ENCODE results near the gene WNT7A.
"Not testable (repeated sequence)": the region's sequence is repeated elsewhere in the genome, so short reads cannot be mapped to it uniquely, and the experiment has no call there.

The WNT7A gene

GRCh38 chr3:13856628-13857027, 23.2 kb downstream of the WNT7A start:
- H3K4me1 Mint-ChIP-seq; ATAC-seq (replicated peaks; ENCODE audit: extremely low read depth, poor library complexity, severe bottlenecking); H3K36me3 Mint-ChIP-seq (ENCODE audit: insufficient read depth); H3K4me3 Mint-ChIP-seq; H3K9me3 Mint-ChIP-seq; DNase-seq (ENCODE audit: low spot score in 2 of 2): not testable (repeated sequence)
- H3K27me3 Mint-ChIP-seq: peaks cover 78% of the 10 kb centered on the region
- peak overlapping the region; percentile 79 for H3K27ac Mint-ChIP-seq (ENCODE audit: low read depth)

- H3K4me1 Mint-ChIP-seq: peaks cover 6% of the 10 kb centered on the region
- no peak overlapping the region for H3K27ac Mint-ChIP-seq (ENCODE audit: low read depth)
- H3K4me3 Mint-ChIP-seq: no peak overlapping the region
- ATAC-seq (replicated peaks; ENCODE audit: extremely low read depth, poor library complexity, severe bottlenecking) (no peak), DNase-seq (ENCODE audit: low spot score in 2 of 2) (no peak)
- H3K9me3 Mint-ChIP-seq: no peaks in the 10 kb centered on the region
- H3K27me3 Mint-ChIP-seq: peaks cover 78% of the 10 kb centered on the region
- no peaks in the 10 kb centered on the region for H3K36me3 Mint-ChIP-seq (ENCODE audit: insufficient read depth)
These were observed 23.9 kb downstream of the WNT7A start for GRCh38 chr3:13856006-13856405.

- ATAC-seq (replicated peaks; ENCODE audit: extremely low read depth, poor library complexity, severe bottlenecking) (no peak), DNase-seq (ENCODE audit: low spot score in 2 of 2) (no peak)
- Mint-ChIP-seq H3K4me3 (no peak overlapping the region), H3K4me1 (peaks cover 6% of the 10 kb centered on the region), H3K9me3 (no peaks in the 10 kb centered on the region), H3K27me3 (peaks cover 70% of the 10 kb centered on the region), H3K27ac (ENCODE audit: low read depth) (no peak overlapping the region), H3K36me3 (ENCODE audit: insufficient read depth) (no peaks in the 10 kb centered on the region)
These were observed 25.4 kb downstream of the WNT7A start for GRCh38 chr3:13854492-13854891.

- H3K27ac Mint-ChIP-seq (ENCODE audit: low read depth): no peak overlapping the region
These were observed 25.9 kb downstream of the WNT7A start for GRCh38 chr3:13853978-13854296.

GRCh38 chr3:13853256-13853977, 26.5 kb downstream of the WNT7A start:
- Mint-ChIP-seq H3K9me3 (no peaks in the 10 kb centered on the region), H3K27ac (ENCODE audit: low read depth) (no peak overlapping the region), H3K36me3 (ENCODE audit: insufficient read depth) (no peaks in the 10 kb centered on the region), H3K4me1 (peaks cover 6% of the 10 kb centered on the region), H3K27me3 (peaks cover 66% of the 10 kb centered on the region), H3K4me3 (no peak overlapping the region)
- no peak for ATAC-seq (replicated peaks; ENCODE audit: extremely low read depth, poor library complexity, severe bottlenecking)
- DNase-seq (ENCODE audit: low spot score in 2 of 2): no peak

More at GRCh38 chr3:13853978-13854296, 25.9 kb downstream of the WNT7A start:
- Mint-ChIP-seq H3K36me3 (ENCODE audit: insufficient read depth) (no peaks in the 10 kb centered on the region), H3K4me1 (peaks cover 6% of the 10 kb centered on the region), H3K27me3 (peaks cover 67% of the 10 kb centered on the region), H3K4me3 (no peak overlapping the region), H3K9me3 (no peaks in the 10 kb centered on the region)
- DNase-seq (ENCODE audit: low spot score in 2 of 2) (no peak), ATAC-seq (replicated peaks; ENCODE audit: extremely low read depth, poor library complexity, severe bottlenecking) (no peak)

- H3K27me3 Mint-ChIP-seq: peaks cover 58% of the 10 kb centered on the region
- H3K4me1 Mint-ChIP-seq: peaks cover 6% of the 10 kb centered on the region
- no peaks in the 10 kb centered on the region for H3K9me3 Mint-ChIP-seq
- no peak overlapping the region for H3K27ac Mint-ChIP-seq (ENCODE audit: low read depth)
- ATAC-seq (replicated peaks; ENCODE audit: extremely low read depth, poor library complexity, severe bottlenecking) (no peak), DNase-seq (ENCODE audit: low spot score in 2 of 2) (no peak)
- no peaks in the 10 kb centered on the region for H3K36me3 Mint-ChIP-seq (ENCODE audit: insufficient read depth)
- no peak overlapping the region for H3K4me3 Mint-ChIP-seq
These were observed 27.2 kb downstream of the WNT7A start for GRCh38 chr3:13852638-13853009.

- Mint-ChIP-seq H3K4me1 (peaks cover 6% of the 10 kb centered on the region), H3K27ac (ENCODE audit: low read depth) (no peak overlapping the region), H3K27me3 (peaks cover 56% of the 10 kb centered on the region), H3K36me3 (ENCODE audit: insufficient read depth) (no peaks in the 10 kb centered on the region), H3K9me3 (no peaks in the 10 kb centered on the region), H3K4me3 (no peak overlapping the region)
- ATAC-seq (replicated peaks; ENCODE audit: extremely low read depth, poor library complexity, severe bottlenecking): no peak
- no peak for DNase-seq (ENCODE audit: low spot score in 2 of 2)
These were observed 27.8 kb downstream of the WNT7A start for GRCh38 chr3:13851997-13852637.

GRCh38 chr3:13851091-13851849, 28.6 kb downstream of the WNT7A start:
- Mint-ChIP-seq H3K27me3 (peaks cover 54% of the 10 kb centered on the region), H3K9me3 (no peaks in the 10 kb centered on the region), H3K4me1 (peaks cover 6% of the 10 kb centered on the region), H3K27ac (ENCODE audit: low read depth) (no peak overlapping the region), H3K4me3 (no peak overlapping the region), H3K36me3 (ENCODE audit: insufficient read depth) (no peaks in the 10 kb centered on the region)
- no peak for ATAC-seq (replicated peaks; ENCODE audit: extremely low read depth, poor library complexity, severe bottlenecking)
- DNase-seq (ENCODE audit: low spot score in 2 of 2): no peak

- H3K9me3 Mint-ChIP-seq: no peaks in the 10 kb centered on the region
- DNase-seq (ENCODE audit: low spot score in 2 of 2) (no peak), ATAC-seq (replicated peaks; ENCODE audit: extremely low read depth, poor library complexity, severe bottlenecking) (no peak)
- H3K27ac Mint-ChIP-seq (ENCODE audit: low read depth): no peak overlapping the region
- H3K36me3 Mint-ChIP-seq (ENCODE audit: insufficient read depth): no peaks in the 10 kb centered on the region
- no peak overlapping the region for H3K4me3 Mint-ChIP-seq
- H3K4me1 Mint-ChIP-seq: peaks cover 6% of the 10 kb centered on the region
- H3K27me3 Mint-ChIP-seq: peaks cover 45% of the 10 kb centered on the region
These were observed 29.5 kb downstream of the WNT7A start for GRCh38 chr3:13850161-13850945.

GRCh38 chr3:13849018-13849417, 30.9 kb downstream of the WNT7A start:
- H3K4me1 Mint-ChIP-seq: peaks cover 6% of the 10 kb centered on the region
- H3K36me3 Mint-ChIP-seq (ENCODE audit: insufficient read depth): no peaks in the 10 kb centered on the region
- no peak overlapping the region for H3K4me3 Mint-ChIP-seq
- peaks cover 41% of the 10 kb centered on the region for H3K27me3 Mint-ChIP-seq
- H3K9me3 Mint-ChIP-seq: no peaks in the 10 kb centered on the region
- ATAC-seq (replicated peaks; ENCODE audit: extremely low read depth, poor library complexity, severe bottlenecking): no peak
- no peak for DNase-seq (ENCODE audit: low spot score in 2 of 2)
- no peak overlapping the region for H3K27ac Mint-ChIP-seq (ENCODE audit: low read depth)

- H3K4me3 Mint-ChIP-seq: no peak overlapping the region
- no peaks in the 10 kb centered on the region for H3K9me3 Mint-ChIP-seq
- peaks cover 26% of the 10 kb centered on the region for H3K27me3 Mint-ChIP-seq
- ATAC-seq (replicated peaks; ENCODE audit: extremely low read depth, poor library complexity, severe bottlenecking) (no peak), DNase-seq (ENCODE audit: low spot score in 2 of 2) (no peak)
- no peaks in the 10 kb centered on the region for H3K36me3 Mint-ChIP-seq (ENCODE audit: insufficient read depth)
- H3K27ac Mint-ChIP-seq (ENCODE audit: low read depth): no peak overlapping the region
- H3K4me1 Mint-ChIP-seq: peaks cover 6% of the 10 kb centered on the region
These were observed 32.9 kb downstream of the WNT7A start for GRCh38 chr3:13846716-13847570.

GRCh38 chr3:13846238-13846637, 33.6 kb downstream of the WNT7A start:
- Mint-ChIP-seq H3K4me1 (peaks cover 3% of the 10 kb centered on the region), H3K27me3 (peaks cover 18% of the 10 kb centered on the region), H3K36me3 (ENCODE audit: insufficient read depth) (no peaks in the 10 kb centered on the region), H3K4me3 (no peak overlapping the region), H3K27ac (ENCODE audit: low read depth) (no peak overlapping the region), H3K9me3 (no peaks in the 10 kb centered on the region)
- ATAC-seq (replicated peaks; ENCODE audit: extremely low read depth, poor library complexity, severe bottlenecking) (no peak), DNase-seq (ENCODE audit: low spot score in 2 of 2) (no peak)
